Endothelial cell of umbilical vein (primary cell): ENCODE data around the gene OOSP4A. TPM values are rescaled to one million over a fixed set of nuclear protein-coding genes. Genes with fewer than 3 reads are reported as not detected.
A peak's percentile ranks its signal among the peaks of the same experiment; 100 is the strongest.

ENCODE experiments used
- BruUV-seq: library from RNA; stranded (reverse); fragments of 400-500 nt; replicated peaks from 2 replicates; lab custom pipeline; 2021; lab: Mats Ljungman, UMichigan
- CTCF ChIA-PET: fragments of 300-600, 350-600 bp; sonication (Branson Sonifier 250); formaldehyde crosslinking; loops from one replicate; lab custom pipeline; 2021; ENCODE audit warnings: antibody characterized with exemption, inconsistent platforms; lab: Charles Lee
- POLR2A ChIA-PET: fragments of 300-600, 350-600 bp; sonication (Branson Sonifier 250); formaldehyde crosslinking; loops from one replicate; lab custom pipeline; 2021; ENCODE audit warnings: antibody characterized with exemption, inconsistent platforms; lab: Charles Lee
- DNase-seq: peaks from one replicate; pipeline ENCODE4 v3.0.0-alpha.2; 2011; ENCODE audit warnings: low read depth, low spot score
- FAIRE-seq: peaks from 2 replicates; lab custom pipeline; 2011; peaks lifted over from hg19 to GRCh38; lab: Jason Lieb, UNC
- H2AFZ ChIP-seq: 2 replicates; pipeline ENCODE4 v1.6.0; 2012; ENCODE audit warnings: low read depth, low read length, control low read depth, inconsistent platforms
- H3K27ac ChIP-seq: 2 replicates; pipeline ENCODE4 v1.5.1; 2011; ENCODE audit warnings: low read depth, mild to moderate bottlenecking, control low read depth, low read length, moderate library complexity; ENCODE audit not compliant: insufficient read depth
- H3K27me3 ChIP-seq, 2 experiments: 2 replicates each; pipeline versions ENCODE4 v1.6.0 to v1.6.1; 2011; ENCODE audit warnings: low read length in 2 of 2, mixed read lengths in 1 of 2; ENCODE audit not compliant: control insufficient read depth in 2 of 2, insufficient read depth in 2 of 2
- H3K36me3 ChIP-seq, 2 experiments: 2 replicates in 1 of 2; 3 replicates in 1 of 2; pipeline ENCODE4 v1.5.1; 2011; ENCODE audit warnings: low read length in 2 of 2, mild to moderate bottlenecking in 1 of 2, moderate library complexity in 1 of 2; ENCODE audit not compliant: control insufficient read depth in 2 of 2, insufficient read depth in 2 of 2; ENCODE audit errors: extremely low read depth in 1 of 2
- H3K4me1 ChIP-seq: 3 replicates; pipeline ENCODE4 v1.5.1; 2011; ENCODE audit warnings: mild to moderate bottlenecking, low read length; ENCODE audit not compliant: control insufficient read depth, insufficient read depth; ENCODE audit errors: extremely low read depth
- H3K4me2 ChIP-seq: 2 replicates; pipeline ENCODE4 v1.6.1; 2011; ENCODE audit warnings: low read length, control low read depth, mixed read lengths; ENCODE audit not compliant: insufficient read depth
- H3K4me3 ChIP-seq, 3 experiments: fragments of 200-600 bp in 1 of 3; sonication (generic), shearing (Covaris generic) in 1 of 3; replicated peaks in 1 of 3; 2 replicates each; pipeline ENCODE4 v1.5.1; 2011 to 2016; ENCODE audit warnings: control low read depth in 3 of 3, low read length in 3 of 3, mild to moderate bottlenecking in 2 of 3, inconsistent platforms in 1 of 3, low read depth in 1 of 3, moderate library complexity in 1 of 3; ENCODE audit not compliant: insufficient read depth in 1 of 3
- H3K79me2 ChIP-seq: 2 replicates; pipeline ENCODE4 v1.6.0; 2012; ENCODE audit warnings: low read length, inconsistent platforms; ENCODE audit not compliant: control insufficient read depth, insufficient read depth
- H3K9ac ChIP-seq: replicated peaks from 2 replicates; pipeline ENCODE3; 2011; ENCODE audit warnings: low read length, control low read depth; ENCODE audit not compliant: insufficient read depth; ENCODE audit errors: extremely low read depth
- H3K9me1 ChIP-seq: replicated peaks from 3 replicates; pipeline ENCODE4 v1.6.0; 2011; ENCODE audit warnings: mild to moderate bottlenecking, low read length; ENCODE audit not compliant: control insufficient read depth, insufficient read depth; ENCODE audit errors: extremely low read depth
- H3K9me3 ChIP-seq: replicated peaks from 2 replicates; pipeline ENCODE4 v1.5.1; 2012; ENCODE audit warnings: low read length, inconsistent platforms; ENCODE audit not compliant: control insufficient read depth, insufficient read depth
- H4K20me1 ChIP-seq: replicated peaks from 2 replicates; pipeline ENCODE3; 2011; ENCODE audit warnings: mild to moderate bottlenecking, low read length; ENCODE audit not compliant: control insufficient read depth, insufficient read depth; ENCODE audit errors: extremely low read depth
- EZH2 ChIP-seq: IDR thresholded peaks from 2 replicates; pipeline ENCODE4 v1.6.1; 2012; ENCODE audit warnings: borderline replicate concordance, low read depth, mild to moderate bottlenecking, moderate library complexity, low read length, inconsistent platforms; ENCODE audit not compliant: severe bottlenecking
- FOS ChIP-seq: IDR thresholded peaks from 2 replicates; pipeline ENCODE4 v1.6.1; 2011; ENCODE audit warnings: mild to moderate bottlenecking, low read length, moderate library complexity, borderline replicate concordance; ENCODE audit not compliant: insufficient read depth
- GATA2 ChIP-seq: IDR thresholded peaks from 2 replicates; pipeline ENCODE4 v1.7.0; 2011; ENCODE audit warnings: low read depth, mild to moderate bottlenecking, moderate library complexity, mixed read lengths, low read length; ENCODE audit not compliant: insufficient read length, insufficient read depth
- JUN ChIP-seq: IDR thresholded peaks from 2 replicates; pipeline ENCODE4 v1.6.1; 2011; ENCODE audit warnings: borderline replicate concordance, low read depth; ENCODE audit not compliant: insufficient read length, insufficient read depth
- MAX ChIP-seq: IDR thresholded peaks from 2 replicates; pipeline ENCODE4 v1.6.1; 2011; ENCODE audit not compliant: insufficient read depth, insufficient read length
- MYC ChIP-seq: IDR thresholded peaks from one replicate; pipeline ENCODE4 v1.6.1; 2011; ENCODE audit warnings: mild to moderate bottlenecking, low read depth, low read length
- POLR2A ChIP-seq: IDR thresholded peaks from 2 replicates; pipeline ENCODE4 v1.6.1; 2012; ENCODE audit warnings: low read depth, mild to moderate bottlenecking, control low read depth, low read length
- POLR2AphosphoS5 ChIP-seq: IDR thresholded peaks from 2 replicates; pipeline ENCODE4 v1.6.1; 2012; ENCODE audit warnings: low read depth, mild to moderate bottlenecking, control low read depth, low read length, moderate library complexity; ENCODE audit not compliant: insufficient read depth
- dilution Hi-C: fragments of 300-500 bp; cut with MboI; formaldehyde crosslinking; loops from one replicate; pipeline ENCODE4 v1.15.0; 2019; ENCODE audit warnings: low sequenced_read_pairs; ENCODE audit not compliant: extremely low pct_ligation_motif_present
- intact Hi-C: fragments of 100-400 bp; cut with micrococcal nuclease; formaldehyde crosslinking; loops from one replicate; pipeline ENCODE4 v1.10.0; 2022
- polyA plus RNA-seq, 4 experiments: library from polyadenylated mRNA; depleted of rRNA in 3 of 4; stranded (reverse) in 3 of 4; unstranded in 1 of 4; fragments of >200 nt; gene quantifications; 2 replicates each; pipeline versions ENCODE4 v1.2.1 to v1.2.3, GENCODE V29; 2011 to 2012; ENCODE audit warnings: missing spikeins in 1 of 4
- total RNA-seq: library from RNA; stranded (reverse); gene quantifications from 2 replicates; pipeline ENCODE4 v1.2.3, GENCODE V29; 2021
- TF ChIP-seq, protein P1 (sequence below), 2 donors: IDR thresholded peaks; 1 replicate in 1 of 2; 2 replicates in 1 of 2; pipeline ENCODE4 v1.5.1; 2011; ENCODE audit warnings: low read length in 2 of 2, mild to moderate bottlenecking in 2 of 2, moderate library complexity in 2 of 2, control low read depth in 1 of 2, inconsistent platforms in 1 of 2, low read depth in 1 of 2; ENCODE audit not compliant: insufficient read depth in 1 of 2; ENCODE audit errors: extremely low read depth in 1 of 2

Gene OOSP4A
- total and polyA plus RNA-seq, 2 donors (not counting 3 experiments of a cell fraction or from before 2014, with no cell fraction given), result not detected

GRCh38 chr11:59918480-59918879, 45.4 kb upstream of the OOSP4A start:
- intact Hi-C loops, result no loop called here
- CTCF ChIA-PET, result interaction anchor here (0.7 to 4.3 kb wide), 55 partner anchors 9 to 716 kb away, joined by 3 to 76 read pairs (median 5); partner anchors contain the start of genes MRPL16, PATL1 and STX3
- dilution Hi-C loops, result no loop called here
- Histone ChIP-seq H3K27ac (no peak overlapping the region), H4K20me1 (no peaks in the 10 kb centered on the region), H3K36me3 (no peaks in the 10 kb centered on the region), H3K4me3 (no peak overlapping the region), H3K79me2 (no peaks in the 10 kb centered on the region), H3K9ac (no peak overlapping the region), H3K4me2 (no peak overlapping the region), H3K4me1 (no peaks in the 10 kb centered on the region), H2AFZ (no peak overlapping the region), H3K27me3 (no peaks in the 10 kb centered on the region), H3K9me3 (peaks cover 4% of the 10 kb centered on the region), H3K9me1 (no peaks in the 10 kb centered on the region)
- peak; percentile 42 for FAIRE-seq
- BruUV-seq, result no TSS peak
- DNase-seq, result no peak
- no peak for TF ChIP-seq MYC
- TF ChIP-seq GATA2, result no peak
- no peak for TF ChIP-seq EZH2
- no peak for TF ChIP-seq FOS
- no peak for TF ChIP-seq POLR2A
- TF ChIP-seq JUN, result no peak
- TF ChIP-seq MAX, result no peak
- TF ChIP-seq, protein P1, sequence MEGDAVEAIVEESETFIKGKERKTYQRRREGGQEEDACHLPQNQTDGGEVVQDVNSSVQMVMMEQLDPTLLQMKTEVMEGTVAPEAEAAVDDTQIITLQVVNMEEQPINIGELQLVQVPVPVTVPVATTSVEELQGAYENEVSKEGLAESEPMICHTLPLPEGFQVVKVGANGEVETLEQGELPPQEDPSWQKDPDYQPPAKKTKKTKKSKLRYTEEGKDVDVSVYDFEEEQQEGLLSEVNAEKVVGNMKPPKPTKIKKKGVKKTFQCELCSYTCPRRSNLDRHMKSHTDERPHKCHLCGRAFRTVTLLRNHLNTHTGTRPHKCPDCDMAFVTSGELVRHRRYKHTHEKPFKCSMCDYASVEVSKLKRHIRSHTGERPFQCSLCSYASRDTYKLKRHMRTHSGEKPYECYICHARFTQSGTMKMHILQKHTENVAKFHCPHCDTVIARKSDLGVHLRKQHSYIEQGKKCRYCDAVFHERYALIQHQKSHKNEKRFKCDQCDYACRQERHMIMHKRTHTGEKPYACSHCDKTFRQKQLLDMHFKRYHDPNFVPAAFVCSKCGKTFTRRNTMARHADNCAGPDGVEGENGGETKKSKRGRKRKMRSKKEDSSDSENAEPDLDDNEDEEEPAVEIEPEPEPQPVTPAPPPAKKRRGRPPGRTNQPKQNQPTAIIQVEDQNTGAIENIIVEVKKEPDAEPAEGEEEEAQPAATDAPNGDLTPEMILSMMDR (IDR thresholded peaks at IDR 0.05; ENCODE audit: extremely low read depth in 1 of 2, insufficient read depth in 1 of 2, low read depth in 1 of 2, low read length in 2 of 2), result no peak
- TF ChIP-seq POLR2AphosphoS5, result no peak
- POLR2A ChIA-PET, result interaction anchor here (0.6 kb wide), 1 partner anchor 163 kb away, joined by 4 read pairs; no protein-coding TSS in a partner anchor
